Psoas muscle (tissue), 8 donors: ENCODE results near the gene ATAD3C. TPM values are rescaled to one million over a fixed set of nuclear protein-coding genes. Genes with fewer than 3 reads are reported as not detected.
"Not testable (repeated sequence)": the region's sequence is repeated elsewhere in the genome, so short reads cannot be mapped to it uniquely, and the experiment has no call there.

Experiments
- ATAC-seq, 4 donors: fragments of 200-7000 bp; cut with Tn5 transposase; one replicate each; pipeline ENCODE4 v1.9.1; 2020; ENCODE audit warnings: moderate library complexity in 3 of 4, mild to moderate bottlenecking in 2 of 4
- DNase-seq, 2 donors: peaks; one replicate each; pipeline ENCODE4 v3.0.0-alpha.2; 2020
- H3K27ac ChIP-seq: fragments of 200-600 bp; one replicate; pipeline ENCODE4 v1.8.0; 2022
- H3K27me3 ChIP-seq, 3 donors: fragments of 200-600 bp in 1 of 3; one replicate each; pipeline versions ENCODE4 v1.6.1 to v1.8.0; 2013 to 2022; ENCODE audit warnings: low read length in 2 of 3, mild to moderate bottlenecking in 2 of 3, moderate library complexity in 1 of 3; ENCODE audit not compliant: insufficient read depth in 3 of 3
- H3K36me3 ChIP-seq, 2 donors: fragments of 200-600 bp in 1 of 2; one replicate each; pipeline versions ENCODE4 v1.6.1 to v1.8.0; 2013 to 2022; ENCODE audit warnings: low read depth in 1 of 2, mild to moderate bottlenecking in 1 of 2, moderate library complexity in 1 of 2; ENCODE audit not compliant: insufficient read depth in 1 of 2
- H3K4me1 ChIP-seq: fragments of 200-600 bp; one replicate; pipeline ENCODE4 v1.8.0; 2022
- H3K4me3 ChIP-seq: fragments of 200-600 bp; one replicate; pipeline ENCODE4 v1.8.0; 2022; ENCODE audit warnings: mild to moderate bottlenecking
- H3K9me3 ChIP-seq: fragments of 200-600 bp; one replicate; pipeline ENCODE4 v1.8.0; 2022
- WGBS, 3 donors: extraction: QIAGEN DNeasy Blood & Tissue Kit; methylation state at CpG; one replicate each; pipeline versions ENCODE4 v1.1.6 to v1.1.7; 2013; 5-methylcytosine and 5-hydroxymethylcytosine counted together
- intact Hi-C, 2 donors: fragments of 100-400 bp; cut with DNase I; formaldehyde crosslinking; loops; one replicate each; pipeline versions ENCODE4 v1.11.0 to v1.14.2; 2022
- polyA plus RNA-seq, 3 donors: library from polyadenylated mRNA; stranded (reverse); fragments of 200-250 nt; gene quantifications; one replicate each; pipeline ENCODE4 v1.2.3, GENCODE V29; 2013
- total RNA-seq, 4 donors: library from RNA; stranded (reverse); fragmentation: NEBNext Ultra II Directional in 2 of 4; extraction: Animal tissue kit (Norgen Biotek cat#: 25700) in 2 of 4; gene quantifications; one replicate each; pipeline versions ENCODE4 v1.2.1 to v1.2.4, GENCODE V29; 2021 to 2023
- TF ChIP-seq, protein P1 (sequence below): fragments of 200-600 bp; IDR thresholded peaks from one replicate; pipeline ENCODE4 v1.8.0; 2022; ENCODE audit warnings: antibody characterized with exemption
- donor health status: healthy with polysubstance abuse.
- donor health status: DM: no; HTN: no; CAD: no; lungs with moderate emphysema.
- donor health status: Bipolar disorder and iron deficiency.
- donor health status: healthy.
- donor health status: DM: yes; HTN: yes; CAD: no.
- donor health status: DM: no; HTN: no; CAD: no.
- donor health status: DM: no; HTN: no; CAD: no.
- donor health status: DM: yes; HTN: yes; CAD: no.

ATAD3C gene
- total and polyA plus RNA-seq, 7 donors: 0.12 to 0.99 (median 0.55) TPM

- H3K36me3 ChIP-seq: not testable (repeated sequence)
- H3K4me3 ChIP-seq: peak overlapping the region; percentile 51
Observed at GRCh38 chr1:1504777-1505365, 55.4 kb downstream of the ATAD3C start.

DNA sequence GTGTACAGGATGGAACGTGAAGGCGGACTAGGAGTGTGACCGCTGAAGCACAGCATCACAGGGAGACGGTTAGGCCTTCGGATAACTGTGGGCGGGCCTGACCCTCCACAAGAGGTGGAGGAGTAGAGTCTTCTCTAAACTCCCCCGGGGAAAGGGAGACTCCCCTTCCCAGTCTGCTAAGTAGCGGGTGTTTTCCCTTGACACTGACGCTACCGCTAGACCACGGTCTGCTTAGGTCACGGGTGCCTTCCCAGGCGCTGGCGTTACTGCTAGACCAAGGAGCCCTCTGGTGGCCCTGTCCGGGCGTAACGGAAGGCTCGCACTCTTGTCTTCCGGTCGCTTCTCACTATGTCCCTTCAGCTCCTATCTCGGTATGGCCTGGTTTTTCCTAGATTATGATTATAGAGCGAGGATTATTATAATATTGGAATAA lies 55.9 kb downstream of the ATAD3C start:
- 10 to 21% (median 10%) methylated on average over 9 to 16 of the region's 22 CpGs for WGBS, 3 donors
- intact Hi-C loops: loop anchor here in 1 of 2 donors (1.0 to 10.0 kb wide), 2 partner anchors 101 to 158 kb away; partner anchors contain the start of gene MRPL20
- TF ChIP-seq, protein P1, sequence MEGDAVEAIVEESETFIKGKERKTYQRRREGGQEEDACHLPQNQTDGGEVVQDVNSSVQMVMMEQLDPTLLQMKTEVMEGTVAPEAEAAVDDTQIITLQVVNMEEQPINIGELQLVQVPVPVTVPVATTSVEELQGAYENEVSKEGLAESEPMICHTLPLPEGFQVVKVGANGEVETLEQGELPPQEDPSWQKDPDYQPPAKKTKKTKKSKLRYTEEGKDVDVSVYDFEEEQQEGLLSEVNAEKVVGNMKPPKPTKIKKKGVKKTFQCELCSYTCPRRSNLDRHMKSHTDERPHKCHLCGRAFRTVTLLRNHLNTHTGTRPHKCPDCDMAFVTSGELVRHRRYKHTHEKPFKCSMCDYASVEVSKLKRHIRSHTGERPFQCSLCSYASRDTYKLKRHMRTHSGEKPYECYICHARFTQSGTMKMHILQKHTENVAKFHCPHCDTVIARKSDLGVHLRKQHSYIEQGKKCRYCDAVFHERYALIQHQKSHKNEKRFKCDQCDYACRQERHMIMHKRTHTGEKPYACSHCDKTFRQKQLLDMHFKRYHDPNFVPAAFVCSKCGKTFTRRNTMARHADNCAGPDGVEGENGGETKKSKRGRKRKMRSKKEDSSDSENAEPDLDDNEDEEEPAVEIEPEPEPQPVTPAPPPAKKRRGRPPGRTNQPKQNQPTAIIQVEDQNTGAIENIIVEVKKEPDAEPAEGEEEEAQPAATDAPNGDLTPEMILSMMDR: peak; percentile 27
- Histone ChIP-seq H3K4me1 (peaks cover 16% of the 10 kb centered on the region), H3K27ac (peak overlapping the region; percentile 88), H3K4me3 (peak overlapping the region; percentile 51)
- H3K9me3 ChIP-seq, H3K27me3 ChIP-seq, H3K36me3 ChIP-seq: not testable (repeated sequence)
- peak; percentile 53 to 75 for DNase-seq
- ATAC-seq: peak; percentile 47 to 72 (median 60)

More at GRCh38 chr1:1504777-1505365, 55.4 kb downstream of the ATAD3C start:
- ATAC-seq: peak; percentile 44 to 62 (median 54)
- Histone ChIP-seq H3K27ac (peak overlapping the region; percentile 88), H3K4me1 (peaks cover 16% of the 10 kb centered on the region)
- H3K9me3 ChIP-seq, H3K27me3 ChIP-seq: not testable (repeated sequence)
- WGBS, 3 donors: 31 to 33% (median 33%) methylated on average over 16 of the region's 16 CpGs
- intact Hi-C loops: loop anchor here in 1 of 2 donors (1.0 to 10.0 kb wide), 2 partner anchors 100 to 158 kb away; partner anchors contain the start of gene MRPL20
- TF ChIP-seq, protein P1: peak; percentile 66
- DNase-seq: peak; percentile 76 to 86

- intact Hi-C loops: loop anchor here in 1 of 2 donors (1.0 to 10.0 kb wide), 2 partner anchors 101 to 158 kb away; partner anchors contain the start of gene MRPL20
- not testable (repeated sequence) for DNase-seq, H3K27me3 ChIP-seq, H3K36me3 ChIP-seq, H3K9me3 ChIP-seq
- peak overlapping the region; percentile 88 for H3K27ac ChIP-seq
- H3K4me3 ChIP-seq: peak overlapping the region; percentile 51
- 49 to 60% (median 52%) methylated on average over 5 of the region's 5 CpGs for WGBS, 3 donors
- peak in 1 of 4 donors; percentile 20 for ATAC-seq
- peaks cover 19% of the 10 kb centered on the region for H3K4me1 ChIP-seq
Observed at GRCh38 chr1:1505801-1506200, 56.3 kb downstream of the ATAD3C start.

DNA sequence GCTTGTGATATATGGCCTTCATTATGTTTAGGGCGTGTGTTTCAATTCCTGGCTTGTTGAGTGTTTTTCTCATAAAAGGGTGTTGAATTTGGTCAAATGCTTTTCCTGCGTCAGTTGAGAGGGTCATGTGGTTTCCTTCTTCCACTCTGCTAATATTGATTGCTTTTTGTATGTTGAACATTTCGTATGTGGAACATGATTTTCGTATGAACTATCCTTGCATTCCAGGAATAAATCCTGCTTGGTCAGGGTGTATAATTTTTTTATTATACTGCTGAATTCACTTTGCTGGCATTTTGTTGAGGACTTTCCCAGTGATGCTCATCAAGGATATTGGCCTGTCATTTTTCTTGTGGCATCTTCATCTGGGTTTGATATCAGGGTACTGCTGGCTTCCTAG lies 57.8 kb downstream of the ATAD3C start:
- Histone ChIP-seq H3K27me3 (no peaks in the 10 kb centered on the region), H3K36me3 (no peaks in the 10 kb centered on the region), H3K9me3 (no peaks in the 10 kb centered on the region), H3K4me3 (no peak overlapping the region), H3K27ac (no peak overlapping the region), H3K4me1 (peaks cover 23% of the 10 kb centered on the region)
- DNase-seq (no peak), ATAC-seq (no peak)
- 92 to 94% (median 93%) methylated on average over 4 of the region's 4 CpGs for WGBS, 3 donors
- TF ChIP-seq, protein P1: no peak
- intact Hi-C loops: loop anchor here in 1 of 2 donors (10.0 kb wide), 1 partner anchor 103 kb away; the partner anchor contains the start of gene MRPL20

DNA sequence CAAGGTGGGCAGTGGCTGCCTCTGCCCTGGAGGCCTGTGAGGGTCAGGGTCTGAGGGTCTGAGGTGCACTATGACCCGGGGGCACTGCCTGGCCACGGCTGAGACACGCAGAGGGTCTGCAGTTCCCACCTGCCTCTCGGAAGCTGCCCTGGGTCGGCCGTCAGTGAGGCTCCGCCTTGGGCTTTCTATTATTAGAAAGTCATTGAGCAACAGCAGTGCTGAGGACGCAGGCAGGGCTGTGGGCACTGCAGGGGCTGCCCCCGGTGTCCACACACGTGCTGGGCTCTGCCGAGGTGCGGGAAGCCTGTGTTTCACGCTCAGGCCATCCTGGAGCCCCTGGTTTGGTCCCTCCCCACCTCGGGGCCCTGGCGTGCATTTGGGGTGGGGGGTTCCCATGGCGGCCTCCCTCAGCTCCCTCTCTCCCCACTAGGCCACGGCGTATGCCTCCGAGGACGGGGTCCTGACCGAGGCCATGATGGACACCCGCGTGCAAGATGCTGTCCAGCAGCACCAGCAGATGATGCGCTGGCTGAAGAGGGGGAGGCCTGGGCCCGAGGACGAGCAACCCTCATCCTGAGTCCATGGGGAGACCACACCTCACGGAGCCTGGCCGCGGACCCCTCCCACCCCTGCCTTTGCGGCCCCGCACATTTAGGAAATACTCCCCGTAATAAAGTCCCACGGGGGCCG lies 59.4 kb downstream of the ATAD3C start:
- DNase-seq, H3K9me3 ChIP-seq, H3K36me3 ChIP-seq, H3K27me3 ChIP-seq: not testable (repeated sequence)
- intact Hi-C loops: loop anchor here in 1 of 2 donors (10.0 kb wide), 1 partner anchor 104 kb away; the partner anchor contains the start of gene MRPL20
- ATAC-seq: peak; percentile 33 to 64 (median 52)
- peak overlapping the region; percentile 65 for H3K27ac ChIP-seq
- H3K4me3 ChIP-seq: peak overlapping the region; percentile 46
- peaks cover 23% of the 10 kb centered on the region for H3K4me1 ChIP-seq
- WGBS, 3 donors: 56 to 62% (median 61%) methylated on average over 21 to 31 of the region's 34 CpGs

DNA sequence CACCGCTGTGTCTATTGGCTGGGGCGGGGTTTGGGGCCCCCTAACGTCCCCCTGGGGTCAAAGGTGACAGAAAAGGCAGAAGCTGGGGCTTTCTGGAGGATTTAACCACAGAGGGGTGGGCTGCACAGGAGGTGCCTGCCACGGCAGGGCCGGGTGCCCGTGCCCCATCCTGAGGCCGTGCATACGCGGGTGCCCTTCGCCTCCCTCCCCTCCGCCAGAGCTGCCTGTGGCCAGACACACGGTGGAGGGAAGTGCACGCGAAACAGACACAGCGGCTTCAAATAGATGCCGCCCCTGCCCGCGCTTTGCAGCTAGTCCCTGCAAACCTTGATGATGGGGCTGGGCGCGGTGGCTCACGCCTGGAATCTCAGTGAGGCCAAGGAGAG lies 60.0 kb downstream of the ATAD3C start:
- H3K27me3 ChIP-seq, DNase-seq, H3K9me3 ChIP-seq, H3K4me3 ChIP-seq, H3K27ac ChIP-seq, H3K36me3 ChIP-seq, ATAC-seq: not testable (repeated sequence)
- H3K4me1 ChIP-seq: peaks cover 23% of the 10 kb centered on the region
- intact Hi-C loops: loop anchor here in 1 of 2 donors (10.0 kb wide), 1 partner anchor 105 kb away; the partner anchor contains the start of gene MRPL20
- 77 to 86% (median 83%) methylated on average over 11 to 17 of the region's 21 CpGs for WGBS, 3 donors
